Measurements from ENCODE around the gene HIF3A.
"Not testable (repeated sequence)": the region's sequence is repeated elsewhere in the genome, so short reads cannot be mapped to it uniquely, and the experiment has no call there.

The HIF3A gene

DNA sequence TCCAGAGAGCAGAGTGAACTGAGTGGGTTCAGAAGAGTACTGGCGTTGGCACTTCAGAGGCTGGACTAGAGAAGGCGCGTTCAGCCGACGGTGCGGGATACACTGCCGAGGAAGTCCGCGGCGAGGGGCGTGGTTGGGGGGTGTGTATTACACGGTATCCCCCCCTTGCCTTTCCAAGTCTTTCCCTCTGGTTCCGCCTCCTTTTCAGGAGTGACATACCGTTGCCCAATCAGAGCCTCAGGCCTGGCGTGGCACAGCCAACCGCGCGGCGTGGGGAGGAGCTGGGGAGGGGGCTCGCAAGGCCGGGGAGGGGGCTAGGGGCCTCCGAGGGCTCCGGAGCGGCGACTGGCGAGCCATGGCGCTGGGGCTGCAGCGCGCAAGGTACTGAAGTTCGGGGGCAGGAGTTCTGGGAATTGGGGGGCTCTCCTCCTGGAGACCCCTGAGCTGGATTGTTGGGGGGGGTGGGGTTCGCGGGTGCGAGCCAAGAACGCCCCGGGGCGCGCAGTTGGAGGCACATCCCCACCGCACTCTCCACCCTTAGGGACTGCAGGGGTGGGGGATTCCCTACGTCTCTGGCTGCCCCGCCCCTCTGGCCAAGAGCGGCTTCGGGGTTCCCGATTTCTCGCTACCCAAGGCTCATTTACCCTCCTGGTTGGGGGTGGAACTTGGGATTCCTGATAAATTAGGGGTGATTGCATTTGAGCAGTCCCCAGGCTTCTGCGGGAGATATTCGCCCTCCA is at the start of gene HIF3A:
Gene HIF3A, plus strand, starts transcription at position 321 of the 740 bp plus-strand sequence. Its CDS starts 35 bp downstream, at position 356.
- no peak for DNase-seq

DNA sequence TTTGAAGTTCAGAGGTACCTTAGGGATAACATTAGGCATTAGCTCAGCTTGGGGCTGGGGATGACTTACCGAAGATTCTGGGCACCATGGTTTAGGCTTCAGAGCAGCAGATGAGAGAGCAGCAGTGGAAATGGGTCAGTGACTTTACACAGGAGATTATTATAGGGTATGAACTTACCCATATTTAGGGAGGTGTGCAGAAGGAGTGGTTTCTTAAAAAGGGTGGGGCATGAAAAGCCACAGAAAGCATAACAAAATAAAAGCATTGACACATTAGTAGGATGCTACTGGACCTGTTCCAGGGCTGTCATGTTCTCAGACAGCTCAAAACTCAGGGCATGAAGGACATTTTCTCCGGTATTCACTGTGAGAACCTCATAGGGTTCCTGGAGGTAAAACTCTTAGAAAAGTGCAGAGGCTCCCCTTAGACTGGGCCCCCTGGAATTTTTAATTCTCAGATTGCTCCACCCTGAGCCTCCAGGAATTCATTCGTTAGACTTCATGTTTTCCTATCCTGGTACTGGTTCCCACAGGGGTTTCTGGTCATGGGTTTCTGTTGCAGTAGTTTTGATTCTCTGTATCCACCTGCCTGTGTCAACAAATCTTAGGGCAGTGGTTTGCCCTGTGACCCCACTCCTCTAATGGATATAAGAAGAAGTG is 46.6 kb upstream of the HIF3A start:
- DNase-seq: no peak

- DNase-seq: no peak
Measured at GRCh38 chr19:46251416-46251815, 45.4 kb upstream of the HIF3A start.

DNA sequence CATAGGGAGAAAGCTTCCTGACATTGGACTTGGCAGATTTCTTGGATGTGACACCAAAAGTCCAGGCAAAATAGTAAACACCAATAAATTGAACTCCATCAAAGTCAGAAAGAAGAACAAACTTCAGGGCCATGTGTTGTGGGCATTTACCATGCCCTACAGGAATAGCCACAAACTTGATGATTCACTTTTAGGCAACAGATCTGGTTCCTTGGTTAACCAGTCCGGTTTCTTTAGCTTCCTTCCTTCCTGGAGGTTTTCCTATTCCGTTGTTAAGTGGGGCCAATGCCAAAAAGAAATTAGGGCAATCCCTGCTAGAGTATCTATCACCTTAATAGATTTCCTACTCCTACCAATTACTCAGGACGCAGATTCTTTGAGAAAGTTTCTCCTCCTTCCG is 42.1 kb upstream of the HIF3A start:
- DNase-seq: peak; percentile 27

- peak; percentile 12 for DNase-seq
Measured at GRCh38 chr19:46256855-46257254, 40.0 kb upstream of the HIF3A start.

GRCh38 chr19:46261501-46261900 is 35.3 kb upstream of the HIF3A start:
- not testable (repeated sequence) for DNase-seq

- peak; percentile 65 for DNase-seq
Measured at GRCh38 chr19:46262684-46263296, 34.1 kb upstream of the HIF3A start.

DNA sequence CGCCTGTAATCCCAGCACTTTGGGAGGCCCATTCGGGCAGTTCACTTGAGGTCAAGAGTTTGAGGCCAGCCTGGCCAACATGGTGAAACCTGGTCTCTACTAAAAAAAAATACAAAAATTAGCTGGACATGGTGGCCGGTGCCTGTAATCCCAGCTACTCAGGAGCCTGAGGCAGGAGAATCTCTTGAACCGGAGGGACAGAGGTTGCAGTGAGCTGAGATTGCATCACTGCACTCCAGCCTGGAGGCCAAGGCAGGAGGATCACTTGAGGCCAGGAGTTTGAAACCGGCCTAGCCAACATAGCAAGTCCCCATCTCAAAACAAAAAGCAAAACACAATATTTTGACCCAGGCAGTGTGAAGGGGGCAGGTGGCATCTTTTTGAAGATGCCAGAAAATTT is 32.0 kb upstream of the HIF3A start:
- not testable (repeated sequence) for DNase-seq

DNA sequence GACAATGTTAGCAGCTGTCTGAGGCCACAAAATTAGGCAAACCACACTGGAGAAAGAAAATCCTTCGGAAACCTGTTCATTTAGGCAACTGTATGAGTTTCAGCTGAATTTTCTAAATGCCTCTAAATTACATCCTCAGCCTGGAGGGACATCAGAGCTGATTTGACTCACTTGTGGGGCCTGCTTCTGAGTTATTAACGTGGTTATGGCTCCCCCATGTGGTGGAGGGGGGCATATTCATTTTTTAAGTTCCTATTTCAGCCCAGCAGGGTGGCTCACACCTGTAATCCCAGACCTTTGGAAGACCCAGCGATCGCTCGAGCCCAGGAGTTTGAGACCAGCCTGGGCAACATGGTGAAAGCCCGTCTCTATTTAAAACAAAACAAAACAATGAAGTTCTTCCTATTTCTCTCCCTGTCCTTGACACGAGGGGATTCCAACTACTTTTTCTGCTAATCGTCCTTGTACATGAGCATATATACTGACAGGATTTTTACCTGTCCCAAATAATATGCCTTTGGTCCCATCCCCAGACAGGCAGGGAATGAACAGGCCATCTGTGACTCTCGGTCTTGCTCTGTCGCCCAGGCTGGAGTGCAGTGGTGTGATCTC is 31.5 kb upstream of the HIF3A start:
- DNase-seq: peak; percentile 87

DNA sequence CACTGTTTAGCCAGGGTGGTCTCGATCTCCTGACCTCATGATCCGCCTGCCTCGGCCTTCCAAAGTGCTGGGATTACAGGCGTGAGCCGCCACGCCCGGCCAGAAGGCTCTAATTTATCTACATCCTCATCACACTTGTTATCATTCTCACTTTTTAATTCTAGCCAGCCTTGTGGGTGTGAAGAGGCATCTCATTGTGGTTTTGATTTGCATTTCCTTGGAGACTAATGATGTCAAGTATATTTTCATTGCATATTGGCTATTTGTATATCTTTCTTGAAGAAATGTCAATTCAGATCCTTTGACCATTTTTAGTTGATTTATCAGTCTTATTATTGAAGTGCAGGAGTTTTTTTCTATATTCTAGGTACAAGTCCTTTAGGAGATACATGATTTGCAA is 27.7 kb upstream of the HIF3A start:
- DNase-seq: no peak

GRCh38 chr19:46270521-46271256 is 26.2 kb upstream of the HIF3A start:
- no peak for DNase-seq

DNA sequence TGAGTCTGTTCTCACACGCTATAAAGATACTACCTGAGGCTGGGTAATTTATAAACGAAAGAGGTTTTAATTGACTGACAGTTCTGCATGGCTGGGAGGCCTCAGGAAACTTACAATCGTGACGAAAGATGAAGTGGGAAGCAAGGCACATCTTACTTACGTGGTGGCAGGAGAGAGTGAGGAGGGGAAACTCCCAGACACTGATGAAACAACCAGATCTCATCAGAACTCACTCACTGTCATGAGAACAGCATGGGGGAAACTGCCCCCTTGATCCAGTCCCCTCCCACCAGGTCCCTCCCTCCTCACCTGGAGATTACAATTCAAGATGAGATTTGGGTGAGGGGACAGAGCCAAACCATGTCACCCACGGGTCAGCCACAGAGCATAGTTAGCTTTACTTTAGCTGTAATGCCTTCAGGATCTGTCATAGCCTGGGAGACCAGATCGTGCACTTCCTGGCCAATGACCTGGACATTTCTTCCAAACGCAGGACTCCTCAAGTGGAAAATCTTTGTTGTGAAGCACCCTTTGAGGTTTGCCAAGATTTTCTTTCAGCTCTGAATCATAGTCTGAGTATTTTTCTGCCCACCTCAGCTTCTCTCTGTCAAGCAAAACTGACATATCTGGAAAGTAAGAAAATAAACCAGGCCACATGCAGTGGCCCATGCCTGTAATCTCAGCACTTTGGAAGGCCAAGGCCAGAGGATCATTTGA is 25.2 kb upstream of the HIF3A start:
- DNase-seq: no peak

- DNase-seq: not testable (repeated sequence)
Measured at GRCh38 chr19:46273931-46274330, 22.9 kb upstream of the HIF3A start.

DNA sequence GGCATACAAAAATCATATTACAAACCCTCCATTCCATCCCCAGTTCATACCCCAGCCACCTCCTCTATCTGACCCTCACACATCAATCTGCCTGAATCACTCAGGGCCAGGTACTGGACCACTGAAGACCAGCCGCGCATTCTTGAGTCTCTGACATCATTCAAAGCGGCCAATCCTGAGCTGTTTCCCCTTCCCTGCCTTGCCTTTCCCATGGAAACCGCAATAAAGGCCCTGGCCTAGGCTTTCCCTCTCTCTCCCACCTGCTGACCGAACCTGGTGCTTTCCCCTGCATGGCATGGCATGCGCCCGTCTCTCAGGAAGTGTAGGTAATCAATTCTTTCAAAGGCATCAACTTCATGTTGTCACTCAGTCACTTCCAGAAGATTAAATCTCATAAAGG is 17.7 kb upstream of the HIF3A start:
- DNase-seq: no peak

- DNase-seq: no peak
Measured at GRCh38 chr19:46283771-46284170, 13.1 kb upstream of the HIF3A start.

- DNase-seq: no peak
Measured at GRCh38 chr19:46284635-46285034, 12.2 kb upstream of the HIF3A start.

DNA sequence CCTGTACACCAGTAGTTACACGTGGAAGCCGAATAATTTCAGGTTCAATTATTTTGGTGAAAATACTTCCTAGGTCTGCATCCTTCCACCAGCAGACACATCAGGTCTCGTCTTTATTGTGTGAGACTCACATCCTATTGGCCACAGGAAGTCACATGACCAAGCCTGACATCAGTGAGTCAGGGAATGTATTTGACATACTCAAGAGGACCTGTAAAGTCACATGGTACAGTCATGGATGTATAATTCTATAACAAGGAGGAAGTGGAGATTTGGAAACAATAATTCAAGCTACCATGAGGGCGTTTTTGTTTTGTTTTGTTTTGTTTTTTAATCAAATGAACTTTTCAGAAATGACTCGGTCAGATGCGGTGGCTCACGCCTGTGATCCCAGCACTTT is 9.3 kb upstream of the HIF3A start:
- DNase-seq: no peak

DNA sequence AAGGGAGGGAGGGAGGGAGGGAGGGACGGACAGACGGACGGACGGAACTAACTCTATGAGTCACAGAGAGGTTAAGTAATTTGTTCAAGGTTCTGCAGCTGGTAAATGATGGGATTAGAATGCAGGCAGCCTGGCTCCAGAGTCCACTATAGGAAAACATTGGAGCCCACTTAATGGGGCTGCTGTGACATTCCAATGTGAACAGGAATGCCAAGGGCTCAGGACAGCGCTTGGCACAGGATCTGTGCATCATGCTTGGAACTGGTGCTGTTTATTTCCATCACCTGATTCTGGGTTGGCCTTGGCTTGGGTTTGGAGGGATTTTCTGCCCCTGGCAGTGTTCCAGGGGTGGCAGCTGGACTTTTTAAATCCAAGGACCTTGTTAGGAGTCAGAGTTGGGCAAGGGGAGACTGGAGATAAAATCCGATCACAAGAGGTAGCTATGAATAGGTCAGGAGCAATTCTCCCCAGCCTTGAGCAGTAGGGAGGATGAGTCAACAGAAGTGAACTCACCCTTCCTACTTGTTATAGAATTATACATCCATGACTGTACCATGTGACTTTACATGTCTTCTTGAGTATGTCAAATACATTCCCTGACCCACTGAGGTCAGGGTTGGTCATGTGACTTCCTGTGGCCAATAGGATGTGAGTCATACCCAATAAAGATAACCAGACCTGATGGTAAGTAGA is 7.8 kb upstream of the HIF3A start:
- DNase-seq: peak; percentile 34

DNA sequence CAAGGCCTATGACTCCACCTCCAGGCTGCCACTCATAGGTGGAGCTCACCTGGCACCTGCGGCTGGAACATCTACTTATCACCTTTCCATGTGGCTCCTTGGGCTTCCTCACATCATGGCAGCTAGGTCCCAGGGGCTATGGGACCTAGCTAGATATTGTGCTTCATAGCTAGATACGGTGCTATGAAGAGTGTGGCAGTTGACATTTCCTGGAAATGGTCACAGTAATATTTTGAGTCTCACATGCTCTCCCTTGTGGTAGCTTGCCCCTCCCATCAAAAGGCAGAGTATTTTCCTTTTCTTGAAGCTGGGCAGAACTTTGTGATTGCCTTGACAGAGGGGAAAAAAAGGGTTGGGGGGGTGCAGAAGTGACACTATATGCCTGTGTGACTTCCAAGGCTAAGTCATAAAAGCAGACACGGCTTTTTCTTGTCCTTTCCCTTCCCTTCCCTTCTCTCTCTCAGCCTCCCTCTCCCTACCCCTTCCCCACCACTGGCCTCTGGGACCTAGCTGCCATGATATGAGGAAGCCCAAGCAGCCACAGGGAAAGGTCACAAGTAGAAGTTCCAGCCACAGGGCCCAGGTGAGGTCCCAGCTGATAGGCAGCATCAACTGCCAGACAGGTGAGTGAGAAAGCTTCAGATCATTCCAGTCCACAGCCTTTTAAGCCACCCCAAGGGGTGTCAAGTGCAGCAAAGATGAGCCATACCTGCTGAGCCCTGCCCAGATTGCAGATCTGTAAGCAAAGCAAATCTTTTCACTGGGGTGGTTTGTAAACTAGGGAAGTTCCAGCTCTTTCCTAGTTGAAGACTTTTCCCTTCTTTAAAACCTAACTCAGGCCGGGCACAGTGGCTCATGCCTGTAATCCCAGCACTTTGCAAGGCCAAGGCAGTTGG is 6.9 kb upstream of the HIF3A start:
- DNase-seq: no peak

GRCh38 chr19:46291829-46292228 is 5.0 kb upstream of the HIF3A start:
- no peak for DNase-seq

- no peak for DNase-seq
Measured at GRCh38 chr19:46294494-46294893, 2.3 kb upstream of the HIF3A start.

Measured in hematopoietic multipotent progenitor cell treated with erythropoietin and hydrocortisone succinate and interleukin-3 and kit ligand, for 4 days (in vitro differentiated cells).